Measurements from ENCODE around the gene WFIKKN2. TPM values are rescaled to one million over a fixed set of nuclear protein-coding genes. Genes with fewer than 3 reads are reported as not detected.

Gene WFIKKN2
- total and polyA plus RNA-seq, 2 of the 4 experiments (the other 2 are of a cell fraction) = 0.02 TPM; not detected in 1

DNA sequence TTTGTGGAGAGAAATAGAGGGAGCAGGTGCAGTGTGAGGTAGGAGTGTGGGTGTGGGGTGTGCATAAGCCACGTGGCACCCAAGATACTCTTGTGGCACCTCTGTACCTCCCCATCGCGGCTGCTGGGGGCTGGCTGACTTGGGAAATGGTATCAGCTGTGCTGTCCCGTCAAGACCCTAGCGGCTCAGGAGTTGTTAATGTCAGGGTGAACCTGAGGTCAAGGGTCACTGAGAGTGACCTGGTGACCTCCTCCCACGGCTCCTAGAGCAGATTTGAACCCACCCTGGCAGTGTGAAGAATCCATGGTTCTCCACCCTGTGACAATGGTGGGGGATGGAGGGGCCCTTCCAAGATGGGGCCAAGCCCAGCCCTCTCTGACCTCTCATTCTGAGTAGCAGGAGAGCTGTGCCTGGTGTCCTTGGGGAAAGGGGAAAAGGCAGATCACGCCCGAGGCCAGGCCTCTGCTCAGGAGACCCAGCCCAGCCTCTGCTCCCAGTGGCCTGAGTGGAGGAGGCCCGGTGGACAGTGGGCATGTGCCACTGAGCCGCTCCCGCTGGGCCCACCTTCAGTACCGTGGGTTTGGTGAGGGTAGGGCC lies 3.0 kb upstream of the WFIKKN2 start:
- Histone ChIP-seq H2AK5ac (ENCODE audit: low read depth, low read length) (no peak overlapping the region), H4K8ac (ENCODE audit: low read depth in 2 of 2, low read length in 2 of 2) (no peak overlapping the region), H2BK15ac (ENCODE audit: low read depth, low read length) (no peak overlapping the region), H3K23ac (ENCODE audit: low read depth, low read length) (no peak overlapping the region), H2BK20ac (ENCODE audit: low read depth, low read length) (no peak overlapping the region), H3K9ac (ENCODE audit: low read depth, low read length) (no peak overlapping the region), H3K27ac (ENCODE audit: insufficient read depth, low read length) (no peak overlapping the region), H2AFZ (replicated peaks; ENCODE audit: low read length, poor library complexity) (peak overlapping the region; percentile 41), H3K4me3 (ENCODE audit: insufficient read depth, low read depth, low read length) (no peak overlapping the region), H3K79me1 (ENCODE audit: low read depth in 1 of 2, low read length in 2 of 2) (no peaks in the 10 kb centered on the region), H4K5ac (ENCODE audit: low read depth, low read length) (no peak overlapping the region), H3K4me2 (ENCODE audit: low read depth, low read length) (no peak overlapping the region), H3K9me1 (ENCODE audit: insufficient read depth, low read length) (no peaks in the 10 kb centered on the region), H2BK120ac (ENCODE audit: low read depth, low read length) (no peak overlapping the region), H3K14ac (replicated peaks; ENCODE audit: low read depth, low read length) (no peak overlapping the region), H3K4ac (ENCODE audit: low read depth, low read length) (no peak overlapping the region), H2AK9ac (replicated peaks; ENCODE audit: low read depth, low read length, poor library complexity) (no peak overlapping the region), H2BK5ac (ENCODE audit: low read depth, low read length, poor library complexity, severe bottlenecking) (no peak overlapping the region), H4K91ac (ENCODE audit: insufficient read depth, low read depth, low read length) (no peak overlapping the region), H4K20me1 (ENCODE audit: insufficient read depth, low read length) (no peaks in the 10 kb centered on the region; the same call in 1 of the 2 replicates), H3K9me3 (ENCODE audit: control insufficient read depth, insufficient read depth, low read length) (no peaks in the 10 kb centered on the region), H3K56ac (ENCODE audit: extremely low read depth, insufficient read depth, low read length) (no peak overlapping the region), H3K27me3 (ENCODE audit: control insufficient read depth, insufficient read depth, low read length) (peaks cover 10% of the 10 kb centered on the region; the same call in 1 of the 2 replicates), H3K4me1 (ENCODE audit: control insufficient read depth, insufficient read depth, low read length) (peaks cover 4% of the 10 kb centered on the region; the same call in 1 of the 2 replicates), H3K18ac (ENCODE audit: low read depth, low read length) (no peak overlapping the region), H3K36me3 (ENCODE audit: control insufficient read depth, insufficient read depth, low read length) (no peaks in the 10 kb centered on the region)
- ChIA-PET CTCF (no interaction called here), POLR2A (ENCODE audit: unreplicated experiment) (no interaction called here)
- no peak for TF ChIP-seq SMC3 (IDR thresholded peaks at IDR 0.05; ENCODE audit: low read depth, low read length)
- TF ChIP-seq BHLHE40 (IDR thresholded peaks at IDR 0.05; ENCODE audit: low read depth, low read length) = no peak
- no peak for TF ChIP-seq POLR2A (IDR thresholded peaks at IDR 0.05; ENCODE audit: low read depth, low read length)
- TF ChIP-seq, protein P1, sequence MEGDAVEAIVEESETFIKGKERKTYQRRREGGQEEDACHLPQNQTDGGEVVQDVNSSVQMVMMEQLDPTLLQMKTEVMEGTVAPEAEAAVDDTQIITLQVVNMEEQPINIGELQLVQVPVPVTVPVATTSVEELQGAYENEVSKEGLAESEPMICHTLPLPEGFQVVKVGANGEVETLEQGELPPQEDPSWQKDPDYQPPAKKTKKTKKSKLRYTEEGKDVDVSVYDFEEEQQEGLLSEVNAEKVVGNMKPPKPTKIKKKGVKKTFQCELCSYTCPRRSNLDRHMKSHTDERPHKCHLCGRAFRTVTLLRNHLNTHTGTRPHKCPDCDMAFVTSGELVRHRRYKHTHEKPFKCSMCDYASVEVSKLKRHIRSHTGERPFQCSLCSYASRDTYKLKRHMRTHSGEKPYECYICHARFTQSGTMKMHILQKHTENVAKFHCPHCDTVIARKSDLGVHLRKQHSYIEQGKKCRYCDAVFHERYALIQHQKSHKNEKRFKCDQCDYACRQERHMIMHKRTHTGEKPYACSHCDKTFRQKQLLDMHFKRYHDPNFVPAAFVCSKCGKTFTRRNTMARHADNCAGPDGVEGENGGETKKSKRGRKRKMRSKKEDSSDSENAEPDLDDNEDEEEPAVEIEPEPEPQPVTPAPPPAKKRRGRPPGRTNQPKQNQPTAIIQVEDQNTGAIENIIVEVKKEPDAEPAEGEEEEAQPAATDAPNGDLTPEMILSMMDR (conservative IDR thresholded peaks at IDR 0.05; ENCODE audit: low read depth, low read length) = no peak
- no peak for TF ChIP-seq FOS (IDR thresholded peaks at IDR 0.05; ENCODE audit: low read depth, low read length)
- no peak for TF ChIP-seq CEBPB (IDR thresholded peaks at IDR 0.05; ENCODE audit: low read depth, low read length)
- no peak for TF ChIP-seq MAZ (IDR thresholded peaks at IDR 0.05; ENCODE audit: borderline replicate concordance, low read depth, low read length)
- no peak for TF ChIP-seq MAFK (IDR thresholded peaks at IDR 0.05; ENCODE audit: low read depth, low read length)
- TF ChIP-seq MXI1 (IDR thresholded peaks at IDR 0.05; ENCODE audit: borderline replicate concordance, low read depth, low read length) = no peak
- no peak for TF ChIP-seq CHD1 (IDR thresholded peaks at IDR 0.05; ENCODE audit: low read depth, low read length)
- no peak for DNase-seq
- WGBS, 2 experiments (ENCODE audit: extremely low coverage in 2 of 2, insufficient read length in 1 of 2) = 86% methylated on average over 2 of the region's 12 CpGs; no CpG with 5 or more reads in 1 of the 2 experiments
- intact Hi-C loops (cut with micrococcal nuclease) (no loop called here), dilution Hi-C loops (cut with HindIII; ENCODE audit: low sequenced_read_pairs, unreplicated experiment) (no loop called here), in situ Hi-C loops (cut with MboI; ENCODE audit: low sequenced_read_pairs) (no loop called here)
- no peak for ATAC-seq (ENCODE audit: low read depth)
- no TSS peak for BruUV-seq (replicated peaks)

Data from IMR-90 (cell line).